HG03108 (cell line): Measurements from ENCODE around the gene OXCT2.

Experiments used
- ATAC-seq: cut with Tn5 transposase; IDR thresholded peaks from one replicate; pipeline ENCODE4 v1.9.1; 2021; ENCODE audit warnings: moderate library complexity; ENCODE audit not compliant: unreplicated experiment

The OXCT2 gene

GRCh38 chr1:39737546-39738169 lies 33.5 kb downstream of the OXCT2 start:
- no peak for ATAC-seq

DNA sequence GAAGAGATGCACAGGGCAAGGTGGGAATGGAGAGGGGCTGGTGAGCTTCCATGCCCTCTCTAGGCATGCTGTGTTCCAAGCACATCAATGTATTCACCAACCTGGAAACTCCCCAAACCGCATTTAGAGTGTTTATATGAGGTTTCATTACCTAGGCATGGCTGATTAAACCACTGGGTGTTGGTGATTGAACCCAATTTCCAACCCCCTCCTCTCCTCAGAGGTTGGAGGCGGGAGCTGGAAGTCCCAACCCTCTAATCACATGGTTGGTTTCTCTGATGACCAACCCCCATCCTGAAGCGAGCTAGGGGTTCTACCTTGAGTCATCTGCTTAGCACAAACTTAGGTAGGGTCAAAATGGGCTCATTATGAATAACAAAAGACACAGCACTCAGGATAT lies 35.4 kb downstream of the OXCT2 start:
- no peak for ATAC-seq

DNA sequence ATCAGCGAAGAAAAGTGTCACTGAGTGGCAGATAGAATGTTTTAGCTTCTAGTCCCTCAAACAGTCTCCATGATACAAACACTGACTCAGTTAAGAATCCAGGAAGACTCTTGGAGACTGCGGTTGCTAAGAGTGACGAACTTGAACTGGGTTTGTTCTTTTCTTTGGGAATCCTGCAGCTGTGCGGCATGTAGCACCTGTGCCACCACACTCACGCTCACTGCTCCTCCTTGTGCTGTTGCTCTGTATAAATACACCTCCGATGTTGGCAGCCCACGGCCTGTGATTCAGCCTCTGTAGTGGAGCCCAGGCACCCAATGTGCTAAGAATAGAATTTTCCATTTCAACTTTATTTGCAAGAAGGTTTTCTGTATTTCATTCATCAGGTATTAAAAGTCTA lies 38.0 kb downstream of the OXCT2 start:
- ATAC-seq = no peak

DNA sequence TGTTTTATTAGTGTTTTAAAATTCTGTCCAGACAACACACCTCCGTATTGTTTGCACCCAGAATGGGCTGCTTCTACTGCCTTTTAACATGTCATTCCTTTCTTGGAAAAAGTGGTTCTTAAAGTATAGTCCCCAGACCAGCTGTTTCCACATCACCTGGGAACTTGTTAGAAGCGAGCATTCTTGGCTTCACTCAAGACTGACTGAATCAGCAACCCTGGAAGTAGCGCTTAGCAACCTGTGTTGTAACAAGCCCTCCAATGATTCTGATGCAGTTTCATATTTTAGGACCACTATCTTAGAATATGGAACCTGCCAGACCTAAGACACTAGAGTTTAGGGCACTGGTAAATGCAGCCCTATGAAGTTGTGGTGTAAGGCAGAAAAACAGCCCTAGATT lies 38.4 kb downstream of the OXCT2 start:
- ATAC-seq = no peak

GRCh38 chr1:39729842-39730241 lies 41.3 kb downstream of the OXCT2 start:
- no peak for ATAC-seq

- ATAC-seq = no peak
Observed at GRCh38 chr1:39729030-39729429, 42.1 kb downstream of the OXCT2 start.

- ATAC-seq = no peak
Observed at GRCh38 chr1:39727932-39728317, 43.2 kb downstream of the OXCT2 start.

DNA sequence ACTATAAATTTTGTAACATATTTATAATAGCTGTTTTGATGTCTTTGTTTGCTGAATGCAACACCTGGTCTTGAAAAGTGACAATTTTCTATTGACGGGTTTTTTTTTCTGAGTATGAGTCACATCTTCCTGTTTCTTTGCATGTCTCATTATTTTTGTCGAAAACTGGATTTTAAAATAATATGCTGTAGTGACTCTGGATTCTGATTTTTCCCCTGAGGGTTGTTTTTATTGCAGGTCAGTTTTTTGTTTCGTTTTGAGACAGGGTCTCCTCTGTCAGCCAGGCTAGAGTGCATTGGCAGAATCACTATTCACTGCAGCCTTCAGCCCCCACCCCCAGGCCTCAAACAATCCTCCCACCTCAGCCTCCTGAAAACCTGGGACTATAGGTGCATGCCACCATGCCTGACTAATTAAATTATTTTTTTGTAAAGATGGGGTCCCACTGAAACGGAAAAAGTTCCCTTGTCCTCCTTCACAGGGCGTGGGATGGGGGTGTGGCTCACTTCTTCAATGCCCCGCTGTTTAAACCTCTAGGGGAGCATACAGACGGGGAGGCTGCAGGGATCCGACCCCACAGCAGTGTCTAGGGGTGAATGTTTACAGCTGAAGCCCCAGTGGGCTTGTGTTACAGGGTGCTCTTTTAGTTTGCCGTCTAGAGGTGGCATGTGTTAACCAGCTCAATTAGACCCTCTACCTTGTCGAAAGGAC lies 43.8 kb downstream of the OXCT2 start:
- no peak for ATAC-seq

DNA sequence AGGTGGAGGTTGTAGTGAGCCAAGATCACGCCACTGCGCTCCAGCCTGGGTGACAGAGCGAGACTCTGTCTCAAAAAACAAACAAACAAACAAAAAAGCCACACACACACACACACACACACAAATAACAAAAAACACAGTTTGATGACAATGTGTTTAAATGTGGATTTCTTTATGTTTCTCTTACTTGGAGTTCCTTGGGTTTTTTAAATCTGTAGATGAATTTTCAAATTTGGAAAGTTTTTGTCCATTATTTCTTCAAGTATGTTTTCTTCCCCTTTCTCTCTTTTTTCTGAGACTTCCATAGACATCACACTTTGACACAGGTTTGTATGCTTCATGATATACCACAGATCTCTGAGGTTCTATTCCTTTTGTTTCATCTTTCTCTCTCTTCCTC lies 44.5 kb downstream of the OXCT2 start:
- no peak for ATAC-seq

DNA sequence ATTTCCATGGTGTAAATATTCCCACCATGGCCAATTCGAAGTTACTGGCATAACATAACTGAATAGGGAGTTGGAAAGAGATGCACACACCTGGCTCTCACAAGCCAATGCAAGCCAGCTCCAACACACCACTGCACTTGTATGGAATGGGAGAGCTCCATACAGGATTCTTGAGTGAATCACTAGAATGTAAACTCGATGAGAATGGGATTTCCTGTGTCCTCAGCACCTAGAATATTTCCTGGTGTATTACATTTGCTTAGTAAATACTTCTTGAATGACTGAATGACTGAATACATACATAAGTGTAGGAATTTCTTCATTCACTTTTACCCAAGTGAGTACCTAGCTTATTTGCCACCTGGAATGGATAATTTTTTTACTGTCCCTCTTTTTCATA lies 48.7 kb downstream of the OXCT2 start:
- no peak for ATAC-seq

DNA sequence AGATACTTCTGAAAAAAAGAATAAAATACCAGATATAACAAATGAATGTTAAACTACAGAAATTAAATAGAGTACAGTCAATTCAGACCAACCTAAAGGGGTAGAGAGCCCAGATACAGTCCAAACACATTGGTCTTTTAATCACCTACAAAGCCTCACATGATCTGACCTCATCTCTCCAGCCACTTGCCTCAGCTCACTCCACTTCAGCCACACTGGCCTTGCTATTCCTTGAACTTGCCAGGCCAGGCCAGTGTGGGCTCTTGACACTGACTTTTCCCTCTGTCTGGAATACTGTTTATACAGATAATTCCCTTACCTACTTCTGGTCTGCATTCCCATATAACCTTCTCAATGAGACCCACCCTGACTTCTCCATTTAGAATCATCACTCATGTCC lies 49.5 kb downstream of the OXCT2 start:
- no peak for ATAC-seq

DNA sequence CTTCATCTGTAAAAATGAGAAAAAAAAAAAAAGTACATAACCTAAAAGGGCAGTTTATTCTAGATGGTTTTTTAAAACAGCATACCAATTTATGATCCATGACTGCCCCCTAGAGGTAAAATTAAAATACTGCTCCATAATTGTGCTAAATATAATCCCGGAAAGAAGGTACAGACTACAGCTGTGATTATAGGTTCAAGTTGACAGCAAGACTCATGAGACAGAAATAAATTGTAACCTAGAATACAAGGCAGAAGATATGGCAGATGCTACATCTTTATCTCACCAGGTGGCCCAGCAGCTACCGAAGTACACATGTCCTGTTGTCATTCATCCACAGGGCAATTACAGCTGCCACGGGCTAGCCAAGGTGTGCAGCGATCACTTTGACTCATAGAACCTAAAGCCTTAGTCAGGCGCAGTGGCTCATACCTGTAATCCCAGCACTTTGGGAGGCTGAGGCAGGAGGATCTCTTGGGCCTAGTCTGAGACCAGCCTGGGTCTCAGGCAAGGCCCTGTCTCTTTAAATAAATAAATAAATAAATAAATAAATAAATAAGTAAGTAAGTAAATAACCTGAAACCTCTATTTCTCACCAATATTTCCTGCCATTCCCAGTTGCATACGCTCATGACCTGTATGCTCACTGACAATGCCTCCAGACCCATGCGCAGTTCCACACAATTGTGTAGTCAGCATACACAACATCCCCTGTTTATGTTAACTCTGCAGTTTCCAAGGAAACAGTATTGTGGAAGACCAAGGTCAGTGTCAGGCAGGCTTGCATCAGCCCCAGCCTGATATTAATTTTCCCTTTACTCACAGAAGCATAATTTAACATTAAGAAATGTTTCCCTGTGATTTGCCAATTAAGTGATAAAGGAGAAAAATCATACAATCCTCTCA lies 50.8 kb downstream of the OXCT2 start:
- no peak for ATAC-seq
